ENCODE results near the gene TUBA8.

GRCh38 chr22:18077639-18078328 lies 32.8 kb upstream of the TUBA8 start, which contains the start of gene PEX26:
- TF ChIP-seq, protein P1, sequence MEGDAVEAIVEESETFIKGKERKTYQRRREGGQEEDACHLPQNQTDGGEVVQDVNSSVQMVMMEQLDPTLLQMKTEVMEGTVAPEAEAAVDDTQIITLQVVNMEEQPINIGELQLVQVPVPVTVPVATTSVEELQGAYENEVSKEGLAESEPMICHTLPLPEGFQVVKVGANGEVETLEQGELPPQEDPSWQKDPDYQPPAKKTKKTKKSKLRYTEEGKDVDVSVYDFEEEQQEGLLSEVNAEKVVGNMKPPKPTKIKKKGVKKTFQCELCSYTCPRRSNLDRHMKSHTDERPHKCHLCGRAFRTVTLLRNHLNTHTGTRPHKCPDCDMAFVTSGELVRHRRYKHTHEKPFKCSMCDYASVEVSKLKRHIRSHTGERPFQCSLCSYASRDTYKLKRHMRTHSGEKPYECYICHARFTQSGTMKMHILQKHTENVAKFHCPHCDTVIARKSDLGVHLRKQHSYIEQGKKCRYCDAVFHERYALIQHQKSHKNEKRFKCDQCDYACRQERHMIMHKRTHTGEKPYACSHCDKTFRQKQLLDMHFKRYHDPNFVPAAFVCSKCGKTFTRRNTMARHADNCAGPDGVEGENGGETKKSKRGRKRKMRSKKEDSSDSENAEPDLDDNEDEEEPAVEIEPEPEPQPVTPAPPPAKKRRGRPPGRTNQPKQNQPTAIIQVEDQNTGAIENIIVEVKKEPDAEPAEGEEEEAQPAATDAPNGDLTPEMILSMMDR (IDR thresholded peaks at IDR 0.05) = no peak
- TF ChIP-seq POLR2A (IDR thresholded peaks at IDR 0.05) = no peak

All from testis (tissue), 2 donors.